Right renal pelvis (tissue), 4 donors: ENCODE data around the gene RHOA. TPM values are rescaled to one million over a fixed set of nuclear protein-coding genes. Genes with fewer than 3 reads are reported as not detected.
"Not testable (repeated sequence)": the region's sequence is repeated elsewhere in the genome, so short reads cannot be mapped to it uniquely, and the experiment has no call there.

ENCODE experiments used
- DNase-seq, 4 donors: peaks; one replicate each; pipeline ENCODE4 v3.0.0-alpha.2; 2013; ENCODE audit warnings: low read depth in 4 of 4, low spot score in 3 of 4, missing footprints in 1 of 4
- polyA plus RNA-seq, 4 donors: library from polyadenylated mRNA; unstranded; fragments of 120-200 nt; gene quantifications; one replicate each; pipeline ENCODE4 v1.2.1, GENCODE V29; 2013; ENCODE audit not compliant: insufficient read length in 4 of 4

The RHOA gene
- polyA plus RNA-seq, 4 donors, result 522 to 604 (median 543) TPM

DNA sequence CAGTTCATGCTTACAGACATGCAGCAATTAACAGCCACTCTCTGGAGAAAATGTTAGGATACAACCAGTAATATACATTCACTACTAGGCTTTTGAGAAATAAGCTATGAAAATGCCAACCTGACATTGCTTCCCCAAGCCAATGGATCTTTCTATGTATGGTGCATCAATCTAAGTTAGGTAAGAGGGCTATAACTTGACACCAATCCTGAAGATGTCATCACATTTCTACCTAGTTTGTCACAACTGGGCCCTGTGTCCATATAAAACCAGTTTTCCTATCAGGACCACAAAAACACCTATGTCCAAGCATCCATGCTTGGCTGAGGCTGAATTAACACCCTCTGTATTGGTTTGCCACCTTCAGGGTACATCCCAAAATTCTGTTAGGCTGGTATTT is 39.8 kb downstream of the RHOA start:
- DNase-seq, result no peak

DNA sequence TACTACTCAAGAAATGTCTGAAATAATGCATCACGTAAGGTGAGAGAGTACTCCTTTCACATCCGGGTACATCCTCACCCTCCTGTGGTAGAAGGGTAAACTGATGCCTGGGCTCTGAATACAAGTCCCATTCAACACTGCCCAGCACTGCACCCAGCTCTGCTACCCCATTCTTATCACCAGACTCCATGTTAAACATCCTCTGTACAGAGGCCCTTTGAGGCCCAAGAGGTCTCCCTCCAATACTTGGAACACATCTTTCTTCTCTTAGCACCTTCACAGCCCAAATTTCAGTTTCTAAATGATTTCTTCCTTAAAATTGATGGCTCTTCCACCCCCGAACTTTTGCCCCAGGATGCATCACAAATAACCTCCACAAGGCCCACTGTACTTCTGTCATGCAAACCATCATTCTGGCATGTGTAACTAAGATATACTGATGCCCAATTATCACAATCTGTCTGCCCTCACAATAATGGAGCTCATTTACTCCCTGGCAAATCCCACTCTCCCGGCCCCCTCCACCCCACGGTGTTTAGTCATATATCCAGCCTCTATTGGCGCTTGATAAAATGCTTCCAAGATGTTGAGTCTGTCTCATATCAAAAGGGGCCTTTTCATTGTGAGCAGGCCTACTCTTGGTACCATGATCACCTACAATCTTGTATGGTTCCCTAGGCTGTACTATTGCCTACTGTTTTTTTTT is 41.0 kb downstream of the RHOA start:
- no peak for DNase-seq

DNA sequence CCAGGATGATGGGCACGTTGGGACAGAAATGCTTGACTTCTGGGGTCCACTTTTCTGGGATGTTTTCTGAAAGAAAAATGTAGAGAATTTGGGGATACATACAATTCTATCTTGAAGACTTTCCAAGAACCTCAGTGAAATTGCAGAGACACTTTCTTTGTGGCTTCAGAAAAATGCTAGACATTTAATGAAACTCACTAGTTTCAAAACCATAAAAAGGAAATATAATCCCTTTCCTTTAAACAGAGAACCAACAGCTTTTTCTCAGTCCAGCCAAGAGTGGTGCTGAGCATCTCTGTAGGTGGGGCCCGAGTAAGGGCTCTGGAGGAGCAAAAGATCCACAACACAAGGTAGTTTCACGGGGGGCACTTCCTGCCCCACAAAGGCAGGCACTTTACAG is 49.2 kb downstream of the RHOA start:
- DNase-seq, result no peak

DNA sequence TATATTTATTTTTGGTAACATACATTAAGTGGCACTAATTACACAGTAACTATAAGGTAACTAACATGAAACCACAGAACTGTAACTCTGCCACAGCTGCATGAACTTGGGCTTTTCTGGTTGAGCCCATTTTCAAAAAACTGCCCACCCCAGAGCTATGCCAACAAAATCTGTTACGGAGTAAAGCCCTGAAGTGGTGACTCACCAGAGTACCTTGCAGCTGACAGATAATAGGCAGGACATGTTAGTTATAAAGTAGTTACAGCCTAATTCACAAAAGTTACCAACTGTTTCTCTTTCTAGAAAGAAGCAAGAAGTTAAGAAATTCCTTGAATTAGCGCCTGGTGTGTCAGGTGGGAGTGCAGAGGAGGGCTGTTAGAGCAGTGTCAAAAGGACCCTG is 52.2 kb downstream of the RHOA start:
- DNase-seq, result no peak

DNA sequence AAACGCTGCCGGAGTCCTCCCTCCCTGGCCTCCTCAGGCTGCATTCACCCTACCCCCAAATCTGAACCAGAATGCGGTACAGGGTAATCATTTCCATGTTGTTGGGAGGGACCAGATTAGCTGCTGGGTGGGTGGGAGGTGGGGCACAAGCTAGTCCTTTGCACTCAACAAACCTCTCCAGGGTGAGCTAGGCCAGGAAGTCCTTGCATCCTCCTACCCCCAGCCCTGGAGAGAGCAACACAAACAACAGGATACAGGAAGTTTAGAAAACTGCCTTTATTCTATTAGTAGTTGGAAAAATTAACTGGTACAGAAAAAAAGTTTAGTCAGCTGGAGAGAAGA is 52.9 kb downstream of the RHOA start:
- no peak for DNase-seq

DNA sequence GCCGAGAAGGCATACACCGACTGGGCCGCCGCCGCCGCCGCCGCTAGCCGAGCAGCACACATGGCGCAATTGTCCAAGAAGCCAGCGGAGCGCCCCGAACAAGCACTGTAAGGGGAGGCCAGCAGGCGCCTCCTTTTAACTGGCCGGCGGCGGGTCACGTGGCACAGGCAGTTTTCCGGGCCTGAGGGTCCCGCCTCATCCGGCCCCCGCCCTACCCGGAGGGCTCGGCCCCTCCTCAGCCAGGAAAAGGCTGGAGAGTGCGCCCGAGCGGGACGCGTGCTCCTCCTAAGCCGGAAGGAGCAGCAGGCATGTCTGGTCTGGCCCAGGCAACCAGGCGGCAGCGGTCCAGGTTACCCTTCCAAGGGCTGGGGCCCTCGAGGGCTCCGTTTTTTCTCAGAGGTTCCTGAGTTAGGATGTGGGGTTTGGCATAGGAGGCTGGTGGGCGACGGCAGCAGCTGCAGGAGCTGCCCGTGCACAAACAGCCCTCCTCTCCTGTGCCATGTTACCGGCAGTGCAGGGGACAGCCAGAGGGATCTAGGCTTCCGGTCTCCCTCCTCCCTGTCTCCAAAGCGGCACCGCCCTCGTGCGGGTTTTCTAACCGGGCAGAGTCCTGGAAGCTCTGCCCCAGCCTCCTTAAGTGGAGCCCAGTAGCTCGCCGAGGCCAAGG is 53.4 kb downstream of the RHOA start, which contains the start of gene GPX1:
Gene GPX1, minus strand, starts transcription at position 137 of the 667 bp plus-strand sequence. Its CDS starts 75 bp downstream, at position 62.
- peak; percentile 80 to 91 (median 88) for DNase-seq

DNA sequence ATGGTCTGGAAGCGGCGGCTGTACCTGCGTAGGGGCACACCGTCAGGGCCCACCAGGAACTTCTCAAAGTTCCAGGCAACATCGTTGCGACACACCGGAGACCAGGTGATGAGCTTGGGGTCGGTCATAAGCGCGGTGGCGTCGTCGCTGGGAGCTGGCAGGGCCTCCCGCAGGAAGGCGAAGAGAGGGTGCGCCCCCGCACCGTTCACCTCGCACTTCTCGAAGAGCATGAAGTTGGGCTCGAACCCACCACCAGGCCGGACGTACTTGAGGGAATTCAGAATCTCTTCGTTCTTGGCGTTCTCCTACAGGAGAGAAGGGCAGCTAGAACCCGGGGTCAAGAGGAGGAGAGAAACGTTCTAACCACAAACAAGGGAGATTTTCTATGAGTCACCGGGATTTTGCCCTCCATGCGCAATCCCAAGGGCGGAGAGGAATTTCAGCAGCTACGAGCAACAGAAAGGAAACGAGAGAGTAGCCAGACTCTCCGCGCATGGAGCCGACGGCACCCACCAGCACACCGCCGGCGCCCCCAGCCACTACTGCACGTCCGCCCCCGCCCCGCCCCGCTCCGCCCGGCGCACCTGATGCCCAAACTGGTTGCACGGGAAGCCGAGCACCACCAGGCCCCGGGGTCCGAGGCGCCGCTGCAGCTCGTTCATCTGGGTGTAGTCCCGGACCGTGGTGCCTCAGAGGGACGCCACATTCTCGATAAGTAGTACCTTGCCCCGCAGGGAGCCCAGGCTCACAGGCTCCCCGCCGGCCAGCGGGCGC is 54.1 kb downstream of the RHOA start:
- DNase-seq, result not testable (repeated sequence)

DNA sequence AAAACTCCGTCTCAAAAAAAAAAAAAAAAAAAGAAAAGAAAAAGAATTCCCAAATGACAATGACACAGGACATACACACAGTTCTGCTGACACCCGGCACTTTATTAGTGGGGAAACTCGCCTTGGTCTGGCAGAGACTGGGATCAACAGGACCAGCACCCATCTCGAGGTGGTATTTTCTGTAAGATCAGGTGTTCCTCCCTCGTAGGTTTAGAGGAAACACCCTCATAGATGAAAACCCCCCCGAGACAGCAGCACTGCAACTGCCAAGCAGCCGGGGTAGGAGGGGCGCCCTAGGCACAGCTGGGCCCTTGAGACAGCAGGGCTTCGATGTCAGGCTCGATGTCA is 54.7 kb downstream of the RHOA start:
- DNase-seq, result not testable (repeated sequence)

DNA sequence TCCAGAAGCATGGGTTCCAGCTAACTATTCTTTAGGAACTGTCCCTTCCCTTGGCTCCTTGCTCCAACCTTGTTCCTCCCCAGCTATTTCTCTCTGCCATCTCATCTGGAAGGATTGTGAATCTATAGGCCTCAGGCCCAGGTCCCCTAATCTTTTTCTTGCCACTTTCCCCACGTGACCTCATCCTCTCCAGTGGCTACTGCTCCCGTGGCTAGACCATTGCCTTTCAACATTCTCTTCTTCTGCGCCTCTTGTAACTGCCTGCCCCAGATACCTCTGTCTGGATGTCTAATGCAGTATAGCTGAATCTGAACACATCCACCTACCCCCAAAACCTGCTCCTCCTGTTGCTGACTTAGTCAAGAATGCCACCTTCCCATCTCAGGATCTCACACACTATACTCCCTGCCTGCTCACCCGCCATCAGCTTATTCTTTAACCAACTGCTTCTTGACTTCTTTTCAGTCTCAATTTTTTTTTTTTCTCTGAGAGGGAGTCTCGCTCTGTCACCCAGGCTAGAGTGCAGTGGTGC is 58.8 kb downstream of the RHOA start:
- DNase-seq, result no peak

DNA sequence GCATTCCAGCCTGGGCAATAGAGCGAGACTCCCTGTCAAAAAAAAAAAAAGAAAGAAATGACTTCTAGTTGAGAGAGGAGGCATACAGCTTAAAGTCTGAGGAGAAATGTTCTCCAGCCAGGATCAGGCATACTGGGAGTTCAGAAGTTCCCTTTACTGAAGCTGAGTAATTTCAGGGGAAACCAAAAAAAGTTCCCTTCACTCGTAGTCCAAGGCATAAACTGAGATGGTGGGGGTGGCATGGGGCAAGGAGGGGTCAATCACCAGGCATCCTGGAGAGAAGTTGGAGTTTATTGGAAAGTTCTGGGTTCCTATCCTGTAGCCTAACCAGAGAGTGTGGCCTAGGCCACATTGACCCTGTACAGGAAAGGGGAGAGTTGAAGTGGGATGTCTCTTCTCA is 59.5 kb downstream of the RHOA start:
- DNase-seq, result no peak

DNA sequence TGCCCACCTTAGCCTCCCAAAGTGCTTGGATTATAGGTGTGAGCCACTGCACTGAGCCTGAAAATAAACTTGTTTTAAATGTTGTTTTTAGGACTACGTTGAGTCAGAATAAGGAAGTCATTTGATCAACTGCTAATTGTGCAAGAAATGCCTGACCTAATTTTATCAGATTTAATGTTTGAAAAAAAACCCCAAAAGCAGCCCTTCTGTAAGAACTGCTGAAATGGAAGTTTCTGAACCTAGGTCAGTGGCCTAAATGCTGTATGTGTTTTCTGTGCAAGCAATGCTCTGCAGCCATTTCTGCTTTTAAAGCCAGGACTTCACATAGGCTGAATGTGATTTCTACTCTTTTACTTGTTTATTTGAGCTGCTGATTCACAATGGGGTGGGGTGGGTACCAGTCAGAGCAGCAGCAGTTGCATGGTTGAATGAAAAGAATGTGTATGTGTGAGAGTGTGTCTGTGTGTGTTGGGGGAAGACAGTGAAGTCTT is 60.2 kb downstream of the RHOA start:
- no peak for DNase-seq

DNA sequence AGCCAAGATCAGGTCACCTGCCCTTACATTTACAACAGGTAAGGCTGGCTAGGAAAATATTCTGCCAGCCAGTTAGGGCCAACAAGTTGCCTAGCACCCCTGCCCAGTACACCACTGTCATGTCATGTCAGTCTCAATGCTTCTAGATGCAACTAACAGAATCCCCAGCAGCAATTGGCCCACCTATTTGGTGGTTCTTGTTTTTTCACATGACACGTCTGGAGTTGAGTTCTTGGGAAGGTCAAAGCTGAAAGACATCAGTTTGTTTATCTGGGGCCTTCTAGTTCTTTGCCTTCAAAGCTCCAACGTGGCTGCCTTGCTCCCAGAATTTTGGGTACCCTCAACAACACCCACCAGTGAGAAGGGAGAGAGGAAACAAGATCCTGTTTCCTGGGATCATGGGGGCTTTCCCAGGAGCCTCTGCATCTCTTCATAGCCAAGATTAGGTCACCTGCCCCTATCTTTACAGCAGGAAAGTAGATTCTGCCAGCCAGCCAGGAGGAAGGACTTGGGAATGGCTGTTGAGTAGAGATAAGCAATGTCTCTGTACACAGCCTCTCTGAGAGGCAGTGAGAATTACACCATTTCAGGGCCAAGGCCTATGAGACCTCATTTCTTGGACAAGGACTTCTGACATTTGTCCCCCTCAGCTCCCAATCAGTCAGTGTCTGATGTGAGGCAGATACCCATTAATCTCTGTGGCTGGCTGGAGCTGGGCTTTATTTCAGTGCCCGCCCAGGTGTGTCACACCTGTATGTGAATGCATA is 62.2 kb downstream of the RHOA start:
- DNase-seq, result no peak

DNA sequence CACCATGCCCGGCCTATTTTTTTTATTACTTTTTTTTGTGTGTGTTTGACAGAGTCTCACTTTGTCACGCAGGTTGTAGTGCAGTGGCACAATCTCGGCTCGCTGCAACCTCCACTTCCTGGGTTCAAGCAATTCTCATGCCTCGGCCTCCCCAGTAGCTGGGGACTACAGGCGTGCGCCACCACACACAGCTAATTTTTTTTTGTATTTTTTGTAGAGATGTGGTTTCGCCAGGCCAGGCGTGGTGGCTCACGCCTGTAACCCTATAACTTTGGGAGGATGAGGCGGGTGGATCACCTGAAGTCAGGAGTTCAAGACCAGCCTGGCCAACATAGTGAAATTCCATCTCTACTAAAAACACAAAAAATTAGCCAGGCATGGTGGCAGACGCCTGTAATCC is 63.4 kb downstream of the RHOA start:
- not testable (repeated sequence) for DNase-seq

DNA sequence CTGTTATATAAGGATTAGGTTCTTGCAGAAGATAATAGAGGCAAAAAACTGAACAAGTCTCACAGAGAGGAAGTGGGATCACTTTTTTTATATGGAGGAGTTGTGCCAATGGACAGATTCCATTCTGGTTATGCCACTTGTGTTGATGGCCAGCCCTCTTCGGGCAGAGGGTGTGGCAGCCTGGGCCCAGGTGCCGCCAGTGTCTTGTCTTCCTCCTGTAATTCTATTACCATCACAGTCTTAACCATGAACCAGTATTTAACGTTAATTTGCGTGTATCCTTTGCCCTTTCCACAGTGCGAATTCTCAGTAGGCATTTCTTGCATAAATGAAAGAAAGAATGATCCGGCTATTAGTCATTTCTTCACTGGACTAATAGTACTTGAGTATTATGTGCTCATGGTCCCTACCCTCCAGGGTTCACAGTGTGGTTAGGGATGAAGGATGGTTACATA is 65.0 kb downstream of the RHOA start:
- DNase-seq, result no peak

DNA sequence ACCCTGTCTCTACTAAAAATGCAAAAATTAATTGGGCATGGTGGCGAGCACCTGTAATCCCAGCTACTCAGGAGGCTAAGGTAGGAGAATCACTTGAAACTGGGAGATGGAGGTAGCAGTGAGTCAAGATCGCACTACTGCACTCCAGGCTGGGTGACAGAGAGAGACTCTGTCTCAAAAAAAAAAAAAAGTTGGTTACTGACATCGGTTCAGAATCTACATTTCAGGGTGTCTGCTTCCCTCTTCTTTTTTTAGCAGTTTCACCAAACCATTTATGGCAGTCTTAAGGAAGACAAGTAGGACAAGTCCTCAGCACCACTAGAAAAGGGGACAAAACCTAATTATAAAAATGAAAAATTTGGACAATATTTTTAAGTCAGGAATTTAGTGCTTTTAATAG is 68.6 kb downstream of the RHOA start:
- no peak for DNase-seq

DNA sequence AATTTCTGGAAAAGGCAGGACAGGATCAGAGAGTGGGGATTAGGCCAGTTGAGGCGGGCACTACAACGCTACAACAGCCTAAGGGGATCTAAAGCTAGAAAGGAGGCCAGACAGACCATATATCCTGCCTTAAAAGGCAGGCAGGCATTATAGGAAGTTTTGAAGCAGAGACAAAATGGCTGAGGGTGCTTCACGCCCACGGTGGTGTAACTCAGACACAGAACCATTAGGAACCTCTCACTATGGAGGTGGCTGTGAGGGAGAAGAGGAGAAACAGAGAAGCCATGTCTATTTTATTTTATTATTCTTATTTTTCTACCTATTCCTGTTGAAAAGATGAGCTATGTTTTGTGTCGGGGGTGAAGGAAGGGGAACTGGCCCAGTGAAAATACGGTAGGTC is 69.8 kb downstream of the RHOA start:
- no peak for DNase-seq

DNA sequence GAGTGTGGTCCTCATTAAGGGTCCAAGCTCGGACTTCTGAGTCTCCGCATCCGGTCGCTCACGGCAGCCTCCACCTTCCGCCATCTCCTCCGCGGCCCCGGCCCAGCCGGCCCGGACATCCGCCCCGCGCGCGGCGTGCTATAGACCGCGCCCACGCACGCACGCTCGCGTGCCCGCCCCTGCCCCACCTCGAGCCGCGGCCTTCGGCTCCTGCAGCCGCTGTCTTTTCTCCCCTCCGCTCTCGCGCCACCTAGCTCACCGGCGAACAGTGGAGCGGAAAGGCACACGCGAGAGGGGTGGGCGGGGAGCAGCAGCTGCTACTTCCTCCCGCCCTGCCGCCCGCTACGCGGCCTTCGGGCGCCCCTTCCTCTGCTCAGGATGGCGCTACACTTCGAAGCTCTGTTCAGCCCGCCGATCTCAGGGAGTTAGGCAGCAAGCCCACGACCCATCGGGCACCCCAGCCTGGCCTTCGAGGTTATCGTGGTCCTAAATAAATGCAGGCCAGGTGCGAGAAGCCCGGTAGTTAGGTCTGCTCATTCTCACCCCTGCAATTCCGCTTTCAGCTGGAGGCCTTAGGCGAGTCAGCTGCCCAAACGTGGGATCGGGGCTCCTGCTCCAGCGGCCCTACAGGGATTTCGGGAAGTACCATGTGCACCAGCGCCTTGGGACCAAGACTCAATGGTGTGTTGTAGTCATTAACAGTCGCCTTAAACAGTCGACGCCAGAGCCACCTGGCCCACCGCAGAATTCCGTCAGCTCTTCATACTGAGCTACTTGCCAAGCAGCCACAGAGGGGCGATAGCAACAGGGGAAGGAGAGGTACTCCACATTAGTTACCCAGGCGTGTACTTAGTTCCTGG is 71.6 kb downstream of the RHOA start, which contains the start of gene USP4:
Gene USP4, minus strand, starts transcription at position 113 of the 860 bp plus-strand sequence. Its CDS starts 29 bp downstream, at position 84.
- peak; percentile 76 to 87 (median 83) for DNase-seq

DNA sequence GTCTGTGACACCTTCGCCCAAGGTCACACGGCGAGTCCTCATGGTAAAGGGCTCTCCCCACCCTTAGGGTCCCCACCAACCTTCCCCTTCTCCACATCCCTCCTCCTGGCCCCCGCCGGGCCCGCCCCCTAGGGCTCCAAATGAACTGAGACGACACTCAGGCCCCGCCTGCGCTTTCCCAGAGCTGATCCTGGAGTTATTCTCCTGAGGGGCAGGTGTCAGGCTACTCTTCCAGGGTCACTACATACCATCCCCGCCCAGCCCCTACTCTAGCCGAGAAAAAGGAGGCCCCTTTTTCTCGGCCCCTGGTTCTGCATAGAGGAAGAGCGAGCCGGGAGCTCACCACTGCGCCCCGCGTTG is 72.2 kb downstream of the RHOA start:
- no peak for DNase-seq

DNA sequence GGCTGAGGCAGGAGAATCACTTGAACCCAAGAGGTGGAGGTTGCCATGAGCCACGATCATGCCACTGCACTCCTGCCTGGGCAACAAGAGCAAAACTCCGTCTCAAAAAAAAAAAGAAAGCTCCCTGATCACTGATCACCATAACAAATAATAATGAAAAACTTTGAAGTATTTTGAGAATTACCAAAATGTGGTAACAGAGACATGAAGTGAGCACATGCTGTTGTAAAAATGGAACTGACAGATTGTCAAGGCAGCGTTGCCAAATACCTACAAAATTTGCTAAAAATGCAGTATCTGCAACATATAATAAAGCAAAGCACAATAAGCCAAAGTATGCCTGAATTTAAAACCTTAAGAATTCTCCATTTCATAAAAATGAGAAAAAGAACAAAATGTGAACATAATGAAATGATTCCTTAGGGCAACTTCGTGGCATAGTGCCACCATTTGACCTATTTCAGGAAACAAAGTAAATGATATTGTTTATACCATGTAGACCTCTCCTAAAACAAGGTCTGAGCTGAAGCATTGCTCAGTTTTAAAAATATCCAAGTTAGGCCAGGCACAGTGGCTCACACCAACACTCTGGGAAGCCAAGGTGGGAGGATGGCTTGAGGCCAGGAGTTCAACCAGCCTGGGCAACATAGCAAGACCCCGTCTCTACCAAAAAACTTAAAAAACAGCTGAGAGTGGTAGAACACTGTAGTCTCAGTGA is 77.7 kb downstream of the RHOA start:
- no peak for DNase-seq
